ENCODE measurements around the gene ICA1. TPM values are rescaled to one million over a fixed set of nuclear protein-coding genes. Genes with fewer than 3 reads are reported as not detected.

ICA1 gene
- total and polyA plus RNA-seq, 4 donors, result 16.5 to 54.6 (median 30.8) TPM

- H3K27ac ChIP-seq (ENCODE audit: low read depth in 1 of 2, low read length in 1 of 2), result no peak overlapping the region
- no peak overlapping the region for H3K9ac ChIP-seq (ENCODE audit: insufficient read depth in 1 of 2, low read length in 2 of 2)
- 89 to 90% methylated on average over 8 of the region's 8 CpGs for WGBS, 2 donors
- H3K9me3 ChIP-seq (ENCODE audit: control insufficient read depth in 4 of 4, insufficient read depth in 3 of 4, low read length in 3 of 4), result peaks cover 0 to 2% (median 0%) of the 10 kb centered on the region in 4 donors
- peaks cover 0 to 11% (median 4%) of the 10 kb centered on the region in 4 donors for H3K36me3 ChIP-seq (ENCODE audit: control insufficient read depth in 4 of 4, insufficient read depth in 4 of 4, low read length in 4 of 4)
- H3K4me3 ChIP-seq, result no peak overlapping the region
- no peak for TF ChIP-seq CTCF (IDR thresholded peaks at IDR 0.05; ENCODE audit: control extremely low read depth, extremely low read depth)
- ATAC-seq (ENCODE audit: insufficient read depth, low FRiP score) (no peak), DNase-seq (no peak)
- no peaks in the 10 kb centered on the region for H3K27me3 ChIP-seq (ENCODE audit: control insufficient read depth in 3 of 3, insufficient read depth in 3 of 3, low read length in 2 of 3)
- no peaks in the 10 kb centered on the region for H3K4me1 ChIP-seq (ENCODE audit: control insufficient read depth in 5 of 5, insufficient read depth in 5 of 5, low read length in 5 of 5)
Observed at GRCh38 chr7:8119262-8119661, 142.7 kb downstream of the ICA1 start.

GRCh38 chr7:8117195-8117594 lies 144.8 kb downstream of the ICA1 start:
- 87 to 95% methylated on average over 2 of the region's 2 CpGs for WGBS, 2 donors
- Histone ChIP-seq H3K9ac (ENCODE audit: insufficient read depth in 1 of 2, low read length in 2 of 2) (no peak overlapping the region), H3K27ac (ENCODE audit: low read depth in 1 of 2, low read length in 1 of 2) (no peak overlapping the region), H3K4me3 (no peak overlapping the region), H3K36me3 (ENCODE audit: control insufficient read depth in 4 of 4, insufficient read depth in 4 of 4, low read length in 4 of 4) (peaks cover 0 to 14% (median 2%) of the 10 kb centered on the region in 4 donors), H3K9me3 (ENCODE audit: control insufficient read depth in 4 of 4, insufficient read depth in 3 of 4, low read length in 3 of 4) (peaks cover 0 to 2% (median 0%) of the 10 kb centered on the region in 4 donors), H3K27me3 (ENCODE audit: control insufficient read depth in 3 of 3, insufficient read depth in 3 of 3, low read length in 2 of 3) (no peaks in the 10 kb centered on the region), H3K4me1 (ENCODE audit: control insufficient read depth in 5 of 5, insufficient read depth in 5 of 5, low read length in 5 of 5) (no peaks in the 10 kb centered on the region)
- TF ChIP-seq CTCF (IDR thresholded peaks at IDR 0.05; ENCODE audit: control extremely low read depth, extremely low read depth), result no peak
- DNase-seq (no peak), ATAC-seq (ENCODE audit: insufficient read depth, low FRiP score) (no peak)

GRCh38 chr7:8115547-8116402 lies 146.2 kb downstream of the ICA1 start:
- no peak for TF ChIP-seq CTCF (IDR thresholded peaks at IDR 0.05; ENCODE audit: control extremely low read depth, extremely low read depth)
- ATAC-seq (ENCODE audit: insufficient read depth, low FRiP score), result no peak
- 78 to 79% methylated on average over 3 of the region's 3 CpGs for WGBS, 2 donors
- no peak overlapping the region for H3K27ac ChIP-seq (ENCODE audit: low read depth in 1 of 2, low read length in 1 of 2)
- H3K4me3 ChIP-seq, result no peak overlapping the region
- H3K9me3 ChIP-seq (ENCODE audit: control insufficient read depth in 4 of 4, insufficient read depth in 3 of 4, low read length in 3 of 4), result no peaks in the 10 kb centered on the region
- no peaks in the 10 kb centered on the region for H3K27me3 ChIP-seq (ENCODE audit: control insufficient read depth in 3 of 3, insufficient read depth in 3 of 3, low read length in 2 of 3)
- H3K4me1 ChIP-seq (ENCODE audit: control insufficient read depth in 5 of 5, insufficient read depth in 5 of 5, low read length in 5 of 5), result no peaks in the 10 kb centered on the region
- DNase-seq, result no peak
- H3K9ac ChIP-seq (ENCODE audit: insufficient read depth in 1 of 2, low read length in 2 of 2), result no peak overlapping the region
- peaks cover 0 to 10% (median 2%) of the 10 kb centered on the region in 4 donors for H3K36me3 ChIP-seq (ENCODE audit: control insufficient read depth in 4 of 4, insufficient read depth in 4 of 4, low read length in 4 of 4)
